Type B pancreatic cell (in vitro differentiated cells): Measurements from ENCODE around the gene RFC5. TPM values are rescaled to one million over a fixed set of nuclear protein-coding genes. Genes with fewer than 3 reads are reported as not detected.

ENCODE experiments used
- DNase-seq: peaks from one replicate; pipeline ENCODE4 v3.0.0; 2021; ENCODE audit warnings: mixed read lengths; ENCODE audit not compliant: unreplicated experiment; ENCODE audit errors: extremely low spot score
- H3K27ac Mint-ChIP-seq: 2 replicates; pipeline ENCODE4 v1.8.0; 2021; ENCODE audit warnings: mild to moderate bottlenecking, mixed read lengths
- H3K27me3 Mint-ChIP-seq: 2 replicates; pipeline ENCODE4 v1.8.0; 2021; ENCODE audit warnings: mixed read lengths
- H3K36me3 Mint-ChIP-seq: 2 replicates; pipeline ENCODE4 v1.8.0; 2021; ENCODE audit warnings: mixed read lengths
- H3K4me1 Mint-ChIP-seq: one replicate; pipeline ENCODE4 v1.8.0; 2021; ENCODE audit warnings: mixed read lengths; ENCODE audit not compliant: unreplicated experiment
- H3K4me3 Mint-ChIP-seq: 2 replicates; pipeline ENCODE4 v1.8.0; 2021; ENCODE audit warnings: mild to moderate bottlenecking, mixed read lengths
- H3K9me3 Mint-ChIP-seq: 2 replicates; pipeline ENCODE4 v1.8.0; 2021; ENCODE audit warnings: mixed read lengths
- long read RNA-seq: library from polyadenylated mRNA; unstranded; transcript quantifications from one replicate; pipeline ENCODE4 v2.0.0, GENCODE V29; 2020
- total RNA-seq: library from RNA; stranded (reverse); gene quantifications from 2 replicates; pipeline ENCODE4 v1.2.1, GENCODE V29; 2021; ENCODE audit warnings: low replicate concordance
- TF ChIP-seq, protein P1 (sequence below): fragments of 200-600 bp; sonication (generic); conservative IDR thresholded peaks from 2 replicates; pipeline ENCODE4 v1.5.0; 2021; ENCODE audit warnings: antibody characterized with exemption, mild to moderate bottlenecking

Gene RFC5, protein sequence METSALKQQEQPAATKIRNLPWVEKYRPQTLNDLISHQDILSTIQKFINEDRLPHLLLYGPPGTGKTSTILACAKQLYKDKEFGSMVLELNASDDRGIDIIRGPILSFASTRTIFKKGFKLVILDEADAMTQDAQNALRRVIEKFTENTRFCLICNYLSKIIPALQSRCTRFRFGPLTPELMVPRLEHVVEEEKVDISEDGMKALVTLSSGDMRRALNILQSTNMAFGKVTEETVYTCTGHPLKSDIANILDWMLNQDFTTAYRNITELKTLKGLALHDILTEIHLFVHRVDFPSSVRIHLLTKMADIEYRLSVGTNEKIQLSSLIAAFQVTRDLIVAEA
- 24.4 and 41.9 TPM in 2 replicates for total RNA-seq
- long read RNA-seq, transcript RFC5-204 (11 exons, 1,655 nt), result major isoform, 117 of 154 reads
- long read RNA-seq, partial matches to known transcripts, result 4 of 154 reads
- long read RNA-seq, other reads (novel, unspliced or antisense), result 32 of 154 reads

DNA sequence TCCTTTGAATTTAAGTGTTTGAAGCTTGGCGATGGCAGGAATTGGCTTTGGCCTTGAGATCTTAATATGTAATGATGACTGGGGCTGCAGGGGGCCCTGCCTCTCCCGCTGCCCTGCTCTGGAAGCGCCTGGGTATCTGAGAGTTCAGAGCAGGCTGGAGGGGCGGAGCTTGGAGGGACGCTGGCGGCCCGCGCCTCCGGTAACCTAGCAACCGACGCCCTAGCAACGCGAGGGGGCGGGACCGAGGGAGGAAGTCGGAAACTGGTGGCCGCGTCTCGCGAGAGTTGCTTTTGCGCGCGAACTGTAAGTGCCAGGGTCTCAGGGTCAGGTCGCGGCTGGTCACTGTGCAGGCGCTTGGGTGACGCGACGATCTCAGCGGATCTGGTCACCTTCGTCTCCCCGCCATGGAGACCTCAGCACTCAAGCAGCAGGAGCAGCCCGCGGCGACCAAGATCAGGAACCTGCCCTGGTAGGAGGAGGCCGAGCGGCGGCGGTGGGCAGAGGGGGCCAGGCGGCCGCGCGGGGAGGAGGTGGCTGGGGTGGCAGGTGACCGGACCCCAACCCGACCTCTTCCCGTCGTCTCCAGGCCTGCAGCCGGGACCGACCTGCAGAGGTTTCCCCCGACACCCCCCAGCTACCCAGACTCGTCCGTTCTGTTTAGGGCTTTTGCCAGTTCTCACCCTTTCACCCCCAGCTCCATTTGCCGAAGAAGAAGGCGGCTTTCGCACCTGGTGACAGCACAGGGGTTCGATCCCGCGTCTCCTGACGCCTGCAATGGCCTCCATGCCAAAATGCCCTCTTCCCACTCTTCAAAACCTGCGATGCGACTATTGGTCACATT, at the start of gene RFC5:
RFC5 (plus strand) TSS at position 280 of the 841 bp plus-strand sequence; CDS start at position 405, 125 bp downstream.
- Mint-ChIP-seq H3K4me3 (peak within 1 kb of the TSS; percentile 90), H3K27me3 (no peaks in the 10 kb centered on the region), H3K4me1 (peaks cover 15% of the 10 kb centered on the region), H3K9me3 (no peaks in the 10 kb centered on the region), H3K36me3 (peaks cover 5% of the 10 kb centered on the region), H3K27ac (peak within 1 kb of the TSS; percentile 75)
- TF ChIP-seq, protein P1, sequence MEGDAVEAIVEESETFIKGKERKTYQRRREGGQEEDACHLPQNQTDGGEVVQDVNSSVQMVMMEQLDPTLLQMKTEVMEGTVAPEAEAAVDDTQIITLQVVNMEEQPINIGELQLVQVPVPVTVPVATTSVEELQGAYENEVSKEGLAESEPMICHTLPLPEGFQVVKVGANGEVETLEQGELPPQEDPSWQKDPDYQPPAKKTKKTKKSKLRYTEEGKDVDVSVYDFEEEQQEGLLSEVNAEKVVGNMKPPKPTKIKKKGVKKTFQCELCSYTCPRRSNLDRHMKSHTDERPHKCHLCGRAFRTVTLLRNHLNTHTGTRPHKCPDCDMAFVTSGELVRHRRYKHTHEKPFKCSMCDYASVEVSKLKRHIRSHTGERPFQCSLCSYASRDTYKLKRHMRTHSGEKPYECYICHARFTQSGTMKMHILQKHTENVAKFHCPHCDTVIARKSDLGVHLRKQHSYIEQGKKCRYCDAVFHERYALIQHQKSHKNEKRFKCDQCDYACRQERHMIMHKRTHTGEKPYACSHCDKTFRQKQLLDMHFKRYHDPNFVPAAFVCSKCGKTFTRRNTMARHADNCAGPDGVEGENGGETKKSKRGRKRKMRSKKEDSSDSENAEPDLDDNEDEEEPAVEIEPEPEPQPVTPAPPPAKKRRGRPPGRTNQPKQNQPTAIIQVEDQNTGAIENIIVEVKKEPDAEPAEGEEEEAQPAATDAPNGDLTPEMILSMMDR, result no peak
- DNase-seq, result peak; percentile 98

DNA sequence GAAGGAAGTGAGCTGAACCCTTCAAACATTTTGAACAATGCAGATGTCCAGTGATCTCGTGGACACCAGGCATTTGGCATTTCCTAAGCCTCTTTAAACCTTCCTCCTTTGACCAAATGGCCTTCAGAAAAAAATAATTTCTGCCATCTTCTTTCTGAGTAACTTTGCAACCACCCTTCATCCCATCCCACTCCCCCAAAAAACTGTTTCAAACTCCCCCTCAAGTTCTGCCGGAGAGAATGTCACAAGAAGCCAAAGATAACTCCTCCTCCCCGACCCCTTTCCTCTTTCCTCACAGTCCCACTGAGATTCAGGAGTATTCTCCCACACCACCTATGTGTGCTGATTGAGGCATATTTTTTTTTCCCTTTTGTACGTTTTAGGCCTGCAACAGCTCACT, 49.5 kb upstream of the RFC5 start:
- peaks cover 66% of the 10 kb centered on the region for H3K27me3 Mint-ChIP-seq
- H3K4me3 Mint-ChIP-seq, result peak overlapping the region; percentile 61
- H3K36me3 Mint-ChIP-seq, result peaks cover 3% of the 10 kb centered on the region

DNA sequence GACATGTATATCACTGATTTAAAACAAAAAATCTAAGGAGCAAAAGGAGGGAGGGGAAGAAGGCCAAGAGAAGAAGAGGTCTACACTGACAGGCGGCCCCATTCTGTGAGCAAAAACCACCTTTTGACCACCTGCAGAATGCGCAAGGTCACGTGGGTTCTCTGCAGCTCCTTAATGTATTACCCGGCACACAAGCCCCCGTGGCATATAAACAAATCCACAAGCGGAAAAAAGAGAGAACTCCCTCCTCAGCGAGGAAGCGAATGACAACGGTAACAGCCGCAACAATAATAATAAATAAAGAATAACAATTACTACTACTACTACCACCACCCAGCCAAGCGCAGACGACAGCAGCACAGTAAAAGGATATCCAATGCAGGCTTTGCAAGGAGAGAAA, 49.0 kb upstream of the RFC5 start:
- TF ChIP-seq, protein P1, result no peak
- Mint-ChIP-seq H3K9me3 (peaks cover 4% of the 10 kb centered on the region), H3K4me3 (peak overlapping the region; percentile 61), H3K27me3 (peaks cover 66% of the 10 kb centered on the region), H3K36me3 (peaks cover 3% of the 10 kb centered on the region), H3K4me1 (no peaks in the 10 kb centered on the region), H3K27ac (peak overlapping the region; percentile 19)
- DNase-seq, result no peak

More for the DNA sequence above, 49.5 kb upstream of the RFC5 start:
- Mint-ChIP-seq H3K9me3 (peaks cover 4% of the 10 kb centered on the region), H3K4me1 (no peaks in the 10 kb centered on the region), H3K27ac (peak overlapping the region; percentile 19)
- TF ChIP-seq, protein P1, result no peak
- DNase-seq, result no peak

DNA sequence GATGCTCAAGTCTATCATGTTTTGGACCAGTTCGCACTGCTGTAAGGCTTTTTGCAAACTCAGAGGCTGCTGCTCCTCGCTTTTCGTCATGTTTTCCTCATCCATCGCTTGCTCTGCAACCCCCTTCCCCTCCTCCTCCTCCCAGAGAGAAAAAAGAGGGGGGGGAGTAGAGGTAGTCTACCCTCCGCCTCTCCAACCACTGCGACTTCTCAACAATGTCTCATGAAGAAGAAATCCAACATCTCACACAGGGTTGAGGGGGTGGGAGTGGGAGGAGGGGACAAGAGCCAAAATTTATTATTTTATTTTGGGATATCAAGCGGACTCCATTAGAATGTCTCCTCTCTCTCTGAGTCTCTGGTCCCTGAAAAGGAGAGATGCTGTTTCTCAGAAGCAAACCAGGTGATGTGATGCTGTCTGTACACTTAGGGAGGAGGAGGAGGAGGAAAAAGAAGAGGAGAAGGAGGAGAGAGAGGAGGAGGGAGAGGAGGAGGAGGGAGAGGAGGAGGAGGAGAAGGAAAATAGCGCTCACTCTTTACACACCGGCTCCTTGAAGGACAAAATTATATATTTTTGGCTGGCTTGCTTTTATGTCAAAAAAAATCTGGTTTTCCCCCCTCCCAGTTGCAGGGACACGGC, 48.2 kb upstream of the RFC5 start:
- Mint-ChIP-seq H3K4me3 (peak overlapping the region; percentile 89), H3K9me3 (peaks cover 4% of the 10 kb centered on the region), H3K27me3 (peaks cover 69% of the 10 kb centered on the region), H3K27ac (peak overlapping the region; percentile 74), H3K36me3 (peaks cover 3% of the 10 kb centered on the region), H3K4me1 (no peaks in the 10 kb centered on the region)
- DNase-seq, result no peak
- TF ChIP-seq, protein P1, result no peak
